ENCODE data around the gene TMEM37. TPM values are rescaled to one million over a fixed set of nuclear protein-coding genes. Genes with fewer than 3 reads are reported as not detected.

Gene TMEM37
- total and polyA plus RNA-seq, 2 of the 13 experiments (the other 11 are each of a cell fraction or from before 2014, with no cell fraction given): 37.7 to 115 TPM

Other genes starting within 250 kb of the TMEM37 start
- gene STEAP3, start 208.0 kb upstream of the TMEM37 start, total RNA-seq (2016; rRNA removed; fragmentation: Illumina TruSeq; extraction: Trizol): 12.8 and 21.1 TPM in 2 replicates
- gene STEAP3, start 208.0 kb upstream of the TMEM37 start, polyA plus RNA-seq (2011; rRNA removed): 7.3 and 10.2 TPM in 2 replicates
- 8.5 TPM in 2 replicates for gene C2orf76, start 65.0 kb upstream of the TMEM37 start, total RNA-seq (2016; rRNA removed; fragmentation: Illumina TruSeq; extraction: Trizol)
- gene C2orf76, start 65.0 kb upstream of the TMEM37 start, polyA plus RNA-seq (2011; rRNA removed): 6.5 and 7.7 TPM in 2 replicates
- gene DBI, start 64.9 kb upstream of the TMEM37 start, total RNA-seq (2016; rRNA removed; fragmentation: Illumina TruSeq; extraction: Trizol): 659 and 853 TPM in 2 replicates
- 330 and 331 TPM in 2 replicates for gene DBI, start 64.9 kb upstream of the TMEM37 start, polyA plus RNA-seq (2011; rRNA removed)
- gene SCTR, start 92.6 kb downstream of the TMEM37 start, total RNA-seq (2016; rRNA removed; fragmentation: Illumina TruSeq; extraction: Trizol): not detected in 2 replicates
- gene SCTR, start 92.6 kb downstream of the TMEM37 start, polyA plus RNA-seq (2011; rRNA removed): not detected in 2 replicates
- not detected in 2 replicates for gene CFAP221, start 112.6 kb downstream of the TMEM37 start, total RNA-seq (2016; rRNA removed; fragmentation: Illumina TruSeq; extraction: Trizol)
- not detected in 2 replicates for gene CFAP221, start 112.6 kb downstream of the TMEM37 start, polyA plus RNA-seq (2011; rRNA removed)
- 44.7 and 47.9 TPM in 2 replicates for gene TMEM177, start 247.3 kb downstream of the TMEM37 start, total RNA-seq (2016; rRNA removed; fragmentation: Illumina TruSeq; extraction: Trizol)
- 34.7 and 46.6 TPM in 2 replicates for gene TMEM177, start 247.3 kb downstream of the TMEM37 start, polyA plus RNA-seq (2011; rRNA removed)

Data from HepG2 (cell line).